ENCODE measurements around the gene LRRIQ1. TPM values are rescaled to one million over a fixed set of nuclear protein-coding genes. Genes with fewer than 3 reads are reported as not detected.
"Not testable (repeated sequence)": the region's sequence is repeated elsewhere in the genome, so short reads cannot be mapped to it uniquely, and the experiment has no call there.

Gene LRRIQ1
- total RNA-seq, 1 donor from 2014 or later = 0.22 TPM

- no peak for DNase-seq
- intact Hi-C loops (cut with micrococcal nuclease) = no loop called here
Measured at GRCh38 chr12:84998341-84998740, 37.8 kb upstream of the LRRIQ1 start.

GRCh38 chr12:85000729-85001128, 35.4 kb upstream of the LRRIQ1 start:
- H3K27me3 ChIP-seq (ENCODE audit: low read depth) = no peaks in the 10 kb centered on the region
- no peak overlapping the region for H3K27ac ChIP-seq (replicated peaks)
- H3K4me3 ChIP-seq = no peak overlapping the region
- intact Hi-C loops (cut with micrococcal nuclease) = no loop called here
- no peak for TF ChIP-seq CTCF (IDR thresholded peaks at IDR 0.05; ENCODE audit: borderline replicate concordance)
- no peaks in the 10 kb centered on the region for H3K4me1 ChIP-seq
- no peak for DNase-seq
- no peaks in the 10 kb centered on the region for H3K36me3 ChIP-seq
- H3K9me3 ChIP-seq (replicated peaks) = no peaks in the 10 kb centered on the region

More at GRCh38 chr12:84998341-84998740, 37.8 kb upstream of the LRRIQ1 start:
- no peaks in the 10 kb centered on the region for H3K36me3 ChIP-seq
- no peak overlapping the region for H3K27ac ChIP-seq (replicated peaks)
- H3K4me3 ChIP-seq = no peak overlapping the region
- no peaks in the 10 kb centered on the region for H3K27me3 ChIP-seq (ENCODE audit: low read depth)
- no peak for TF ChIP-seq CTCF (IDR thresholded peaks at IDR 0.05; ENCODE audit: borderline replicate concordance)
- no peaks in the 10 kb centered on the region for H3K9me3 ChIP-seq (replicated peaks)
- H3K4me1 ChIP-seq = no peaks in the 10 kb centered on the region

GRCh38 chr12:85002778-85003296, 33.3 kb upstream of the LRRIQ1 start:
- H3K36me3 ChIP-seq = no peaks in the 10 kb centered on the region
- DNase-seq = no peak
- H3K27ac ChIP-seq (replicated peaks) = no peak overlapping the region
- intact Hi-C loops (cut with micrococcal nuclease) = no loop called here
- no peaks in the 10 kb centered on the region for H3K27me3 ChIP-seq (ENCODE audit: low read depth)
- no peaks in the 10 kb centered on the region for H3K4me1 ChIP-seq
- no peaks in the 10 kb centered on the region for H3K9me3 ChIP-seq (replicated peaks)
- no peak overlapping the region for H3K4me3 ChIP-seq
- no peak for TF ChIP-seq CTCF (IDR thresholded peaks at IDR 0.05; ENCODE audit: borderline replicate concordance)

- Histone ChIP-seq H3K4me3 (no peak overlapping the region), H3K27me3 (ENCODE audit: low read depth) (no peaks in the 10 kb centered on the region), H3K4me1 (no peaks in the 10 kb centered on the region), H3K36me3 (no peaks in the 10 kb centered on the region), H3K9me3 (replicated peaks) (no peaks in the 10 kb centered on the region), H3K27ac (replicated peaks) (no peak overlapping the region)
- TF ChIP-seq CTCF (IDR thresholded peaks at IDR 0.05; ENCODE audit: borderline replicate concordance) = no peak
- DNase-seq = no peak
- intact Hi-C loops (cut with micrococcal nuclease) = no loop called here
Measured at GRCh38 chr12:85004204-85004603, 31.9 kb upstream of the LRRIQ1 start.

- H3K27ac ChIP-seq (replicated peaks); H3K36me3 ChIP-seq; intact Hi-C loops (cut with micrococcal nuclease); H3K4me1 ChIP-seq; H3K9me3 ChIP-seq (replicated peaks); H3K27me3 ChIP-seq (ENCODE audit: low read depth); DNase-seq; H3K4me3 ChIP-seq: not testable (repeated sequence)
Measured at GRCh38 chr12:85005047-85005446, 31.1 kb upstream of the LRRIQ1 start.

- Histone ChIP-seq H3K36me3 (no peaks in the 10 kb centered on the region), H3K4me3 (no peak overlapping the region), H3K4me1 (no peaks in the 10 kb centered on the region), H3K9me3 (replicated peaks) (no peaks in the 10 kb centered on the region), H3K27ac (replicated peaks) (no peak overlapping the region), H3K27me3 (ENCODE audit: low read depth) (no peaks in the 10 kb centered on the region)
- no peak for TF ChIP-seq CTCF (IDR thresholded peaks at IDR 0.05; ENCODE audit: borderline replicate concordance)
- intact Hi-C loops (cut with micrococcal nuclease) = no loop called here
- no peak for DNase-seq
Measured at GRCh38 chr12:85005615-85006014, 30.5 kb upstream of the LRRIQ1 start.
